ENCODE data around the gene C10orf143. TPM values are rescaled to one million over a fixed set of nuclear protein-coding genes. Genes with fewer than 3 reads are reported as not detected.

The C10orf143 gene
- polyA plus RNA-seq, 2 of the 4 experiments (the other 2 are of a cell fraction), result 1.2 to 1.6 TPM

DNA sequence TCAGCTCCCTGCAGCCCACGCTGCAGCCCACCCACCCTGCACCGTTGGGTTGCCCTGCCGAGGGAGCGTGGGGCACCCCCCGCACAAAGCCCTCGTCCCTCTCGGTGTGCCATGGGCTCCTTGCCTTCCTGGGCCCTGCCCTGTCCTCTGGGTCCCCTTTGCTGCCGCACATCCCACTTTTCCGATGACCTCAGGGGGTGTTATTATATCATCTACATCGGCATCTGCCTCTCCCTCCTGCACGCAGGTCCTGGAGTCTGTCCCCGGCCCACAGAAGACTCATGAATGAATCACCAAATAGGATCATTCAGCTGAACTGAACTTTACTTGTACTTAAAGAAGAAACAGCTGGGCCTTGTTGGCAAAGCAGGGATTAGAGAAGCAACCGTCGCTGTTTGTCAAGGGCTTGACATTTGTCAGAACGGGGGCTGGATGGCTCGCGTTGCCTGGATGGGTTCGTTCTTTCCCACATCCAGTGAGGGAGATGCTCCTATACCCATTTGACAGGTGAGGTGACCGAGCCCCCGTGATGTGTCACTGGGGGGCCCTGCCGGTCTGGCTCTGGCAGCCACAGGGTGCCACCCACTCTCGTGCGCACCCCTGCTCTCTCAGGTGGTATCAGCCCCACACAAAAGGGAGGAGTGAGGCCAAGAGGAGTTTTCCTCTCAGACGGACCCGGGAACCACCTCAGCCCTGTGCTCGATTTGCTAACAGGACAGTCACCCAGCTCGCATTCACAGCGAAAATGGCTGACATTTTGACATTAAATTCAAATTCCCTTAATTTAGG, 87.9 kb downstream of the C10orf143 start:
- no peak for DNase-seq (ENCODE audit: low read depth in 1 of 2, low spot score in 1 of 2)
- Histone ChIP-seq H3K9me3 (no peaks in the 10 kb centered on the region), H3K4me2 (no peak overlapping the region), H3K27ac (no peak overlapping the region), H3K4me1 (no peaks in the 10 kb centered on the region), H3K4me3 (no peak overlapping the region)
- ChIA-PET CTCF (no interaction called here), POLR2A (no interaction called here)
- no peak for TF ChIP-seq SREBF2 (IDR thresholded peaks at IDR 0.05)
- TF ChIP-seq, protein P1, sequence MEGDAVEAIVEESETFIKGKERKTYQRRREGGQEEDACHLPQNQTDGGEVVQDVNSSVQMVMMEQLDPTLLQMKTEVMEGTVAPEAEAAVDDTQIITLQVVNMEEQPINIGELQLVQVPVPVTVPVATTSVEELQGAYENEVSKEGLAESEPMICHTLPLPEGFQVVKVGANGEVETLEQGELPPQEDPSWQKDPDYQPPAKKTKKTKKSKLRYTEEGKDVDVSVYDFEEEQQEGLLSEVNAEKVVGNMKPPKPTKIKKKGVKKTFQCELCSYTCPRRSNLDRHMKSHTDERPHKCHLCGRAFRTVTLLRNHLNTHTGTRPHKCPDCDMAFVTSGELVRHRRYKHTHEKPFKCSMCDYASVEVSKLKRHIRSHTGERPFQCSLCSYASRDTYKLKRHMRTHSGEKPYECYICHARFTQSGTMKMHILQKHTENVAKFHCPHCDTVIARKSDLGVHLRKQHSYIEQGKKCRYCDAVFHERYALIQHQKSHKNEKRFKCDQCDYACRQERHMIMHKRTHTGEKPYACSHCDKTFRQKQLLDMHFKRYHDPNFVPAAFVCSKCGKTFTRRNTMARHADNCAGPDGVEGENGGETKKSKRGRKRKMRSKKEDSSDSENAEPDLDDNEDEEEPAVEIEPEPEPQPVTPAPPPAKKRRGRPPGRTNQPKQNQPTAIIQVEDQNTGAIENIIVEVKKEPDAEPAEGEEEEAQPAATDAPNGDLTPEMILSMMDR (IDR thresholded peaks at IDR 0.05), result no peak
- no peak for TF ChIP-seq HEYL (CRISPR knock-in tag; IDR thresholded peaks at IDR 0.05)
- no peak for TF ChIP-seq CHD4 (IDR thresholded peaks at IDR 0.05; ENCODE audit: borderline replicate concordance)
- no peak for TF ChIP-seq EHMT2 (IDR thresholded peaks at IDR 0.05; ENCODE audit: low read depth)
- TF ChIP-seq, protein P2, sequence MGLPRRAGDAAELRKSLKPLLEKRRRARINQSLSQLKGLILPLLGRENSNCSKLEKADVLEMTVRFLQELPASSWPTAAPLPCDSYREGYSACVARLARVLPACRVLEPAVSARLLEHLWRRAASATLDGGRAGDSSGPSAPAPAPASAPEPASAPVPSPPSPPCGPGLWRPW (IDR thresholded peaks at IDR 0.05), result no peak
- TF ChIP-seq ESRRA (IDR thresholded peaks at IDR 0.05; ENCODE audit: borderline replicate concordance, low read length), result no peak
- TF ChIP-seq, protein P3, sequence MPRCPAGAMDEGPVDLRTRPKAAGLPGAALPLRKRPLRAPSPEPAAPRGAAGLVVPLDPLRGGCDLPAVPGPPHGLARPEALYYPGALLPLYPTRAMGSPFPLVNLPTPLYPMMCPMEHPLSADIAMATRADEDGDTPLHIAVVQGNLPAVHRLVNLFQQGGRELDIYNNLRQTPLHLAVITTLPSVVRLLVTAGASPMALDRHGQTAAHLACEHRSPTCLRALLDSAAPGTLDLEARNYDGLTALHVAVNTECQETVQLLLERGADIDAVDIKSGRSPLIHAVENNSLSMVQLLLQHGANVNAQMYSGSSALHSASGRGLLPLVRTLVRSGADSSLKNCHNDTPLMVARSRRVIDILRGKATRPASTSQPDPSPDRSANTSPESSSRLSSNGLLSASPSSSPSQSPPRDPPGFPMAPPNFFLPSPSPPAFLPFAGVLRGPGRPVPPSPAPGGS (IDR thresholded peaks at IDR 0.05), result no peak
- no peak for TF ChIP-seq MYC (IDR thresholded peaks at IDR 0.05; ENCODE audit: borderline replicate concordance, low read length)
- TF ChIP-seq, protein P4, sequence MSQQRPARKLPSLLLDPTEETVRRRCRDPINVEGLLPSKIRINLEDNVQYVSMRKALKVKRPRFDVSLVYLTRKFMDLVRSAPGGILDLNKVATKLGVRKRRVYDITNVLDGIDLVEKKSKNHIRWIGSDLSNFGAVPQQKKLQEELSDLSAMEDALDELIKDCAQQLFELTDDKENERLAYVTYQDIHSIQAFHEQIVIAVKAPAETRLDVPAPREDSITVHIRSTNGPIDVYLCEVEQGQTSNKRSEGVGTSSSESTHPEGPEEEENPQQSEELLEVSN (IDR thresholded peaks at IDR 0.05; ENCODE audit: borderline replicate concordance, low read depth), result no peak
- TF ChIP-seq NPAS2 (CRISPR knock-in tag; IDR thresholded peaks at IDR 0.05; ENCODE audit: borderline replicate concordance), result no peak
- no peak for TF ChIP-seq NR3C1 (IDR thresholded peaks at IDR 0.05)
- TF ChIP-seq, protein P5, sequence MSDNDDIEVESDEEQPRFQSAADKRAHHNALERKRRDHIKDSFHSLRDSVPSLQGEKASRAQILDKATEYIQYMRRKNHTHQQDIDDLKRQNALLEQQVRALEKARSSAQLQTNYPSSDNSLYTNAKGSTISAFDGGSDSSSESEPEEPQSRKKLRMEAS (IDR thresholded peaks at IDR 0.05), result no peak
- TF ChIP-seq CBX2 (IDR thresholded peaks at IDR 0.05; ENCODE audit: borderline replicate concordance, low read depth), result no peak
- no peak for TF ChIP-seq HOXB5 (CRISPR knock-in tag; IDR thresholded peaks at IDR 0.05)
- TF ChIP-seq ZFP36 (IDR thresholded peaks at IDR 0.05; ENCODE audit: borderline replicate concordance, partially characterized antibody), result no peak
- 36% methylated on average over 27 of the region's 28 CpGs for WGBS (ENCODE audit: missing lambda C conversion rate)
- no peak for FAIRE-seq
- ATAC-seq, result no peak

DNA sequence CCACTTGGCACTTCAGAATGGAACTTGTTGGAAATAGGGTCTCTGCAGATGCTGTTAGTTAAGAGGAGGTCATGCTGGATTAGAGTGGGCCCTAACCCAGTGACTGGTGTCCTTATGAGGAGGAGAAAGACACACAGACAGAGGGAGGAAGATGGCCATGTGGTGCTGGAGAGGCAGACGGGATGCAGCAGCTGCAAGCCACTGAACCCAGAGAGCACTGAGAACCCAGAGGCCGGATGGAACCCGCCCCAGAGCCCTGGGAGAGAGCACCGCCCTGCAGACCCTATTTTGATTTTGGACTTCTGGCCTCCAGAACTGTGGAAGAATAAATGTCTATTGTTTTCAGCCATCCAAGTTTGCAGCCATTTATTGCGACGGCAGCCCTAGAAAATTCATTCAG, 88.5 kb downstream of the C10orf143 start:
- H3K4me1 ChIP-seq, result no peaks in the 10 kb centered on the region
- no peaks in the 10 kb centered on the region for H3K9me3 ChIP-seq
- H3K27ac ChIP-seq, result no peak overlapping the region
- POLR2A ChIA-PET, result no interaction called here
- CTCF ChIA-PET, result interaction anchor here (1.5 kb wide), 1 partner anchor 18 kb away, joined by 3 read pairs; no protein-coding TSS in a partner anchor
- 46% methylated on average over 6 of the region's 6 CpGs for WGBS (ENCODE audit: missing lambda C conversion rate)
- H3K4me2 ChIP-seq, result no peak overlapping the region
- FAIRE-seq (no peak), ATAC-seq (no peak), DNase-seq (ENCODE audit: low read depth in 1 of 2, low spot score in 1 of 2) (no peak)
- H3K4me3 ChIP-seq, result no peak overlapping the region
- TF ChIP-seq MAFK (IDR thresholded peaks at IDR 0.05; ENCODE audit: partially characterized antibody) (no peak), ESRRA (IDR thresholded peaks at IDR 0.05; ENCODE audit: borderline replicate concordance, low read length) (no peak), TP53 (CRISPR knock-in tag; IDR thresholded peaks at IDR 0.05) (no peak), SREBF2 (IDR thresholded peaks at IDR 0.05) (no peak), EHMT2 (IDR thresholded peaks at IDR 0.05; ENCODE audit: low read depth) (no peak), NFE2L2 (conservative IDR thresholded peaks at IDR 0.05; ENCODE audit: low read length) (no peak), PHF8 (IDR thresholded peaks at IDR 0.05; ENCODE audit: borderline replicate concordance, low read depth) (no peak), RCOR1 (IDR thresholded peaks at IDR 0.05; ENCODE audit: low read depth, low read length) (no peak), NPAS2 (CRISPR knock-in tag; IDR thresholded peaks at IDR 0.05; ENCODE audit: borderline replicate concordance) (no peak), JUNB (IDR thresholded peaks at IDR 0.05) (no peak), GATA3 (IDR thresholded peaks at IDR 0.05; ENCODE audit: borderline replicate concordance) (no peak), CBX2 (IDR thresholded peaks at IDR 0.05; ENCODE audit: borderline replicate concordance, low read depth) (no peak), RAD21 (conservative IDR thresholded peaks at IDR 0.05 in 1 of 2, IDR thresholded peaks at IDR 0.05 in 1 of 2) (no peak), BHLHE40 (IDR thresholded peaks at IDR 0.05; ENCODE audit: low read depth, low read length) (no peak)
- TF ChIP-seq, protein P6, sequence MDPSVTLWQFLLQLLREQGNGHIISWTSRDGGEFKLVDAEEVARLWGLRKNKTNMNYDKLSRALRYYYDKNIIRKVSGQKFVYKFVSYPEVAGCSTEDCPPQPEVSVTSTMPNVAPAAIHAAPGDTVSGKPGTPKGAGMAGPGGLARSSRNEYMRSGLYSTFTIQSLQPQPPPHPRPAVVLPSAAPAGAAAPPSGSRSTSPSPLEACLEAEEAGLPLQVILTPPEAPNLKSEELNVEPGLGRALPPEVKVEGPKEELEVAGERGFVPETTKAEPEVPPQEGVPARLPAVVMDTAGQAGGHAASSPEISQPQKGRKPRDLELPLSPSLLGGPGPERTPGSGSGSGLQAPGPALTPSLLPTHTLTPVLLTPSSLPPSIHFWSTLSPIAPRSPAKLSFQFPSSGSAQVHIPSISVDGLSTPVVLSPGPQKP (IDR thresholded peaks at IDR 0.05; ENCODE audit: low read depth, low read length), result no peak
- TF ChIP-seq, protein P7, sequence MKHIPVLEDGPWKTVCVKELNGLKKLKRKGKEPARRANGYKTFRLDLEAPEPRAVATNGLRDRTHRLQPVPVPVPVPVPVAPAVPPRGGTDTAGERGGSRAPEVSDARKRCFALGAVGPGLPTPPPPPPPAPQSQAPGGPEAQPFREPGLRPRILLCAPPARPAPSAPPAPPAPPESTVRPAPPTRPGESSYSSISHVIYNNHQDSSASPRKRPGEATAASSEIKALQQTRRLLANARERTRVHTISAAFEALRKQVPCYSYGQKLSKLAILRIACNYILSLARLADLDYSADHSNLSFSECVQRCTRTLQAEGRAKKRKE (CRISPR knock-in tag; IDR thresholded peaks at IDR 0.05; ENCODE audit: low read depth), result no peak
- TF ChIP-seq, protein P2 (IDR thresholded peaks at IDR 0.05), result no peak
